ENCODE data around the gene AP1AR. TPM values are rescaled to one million over a fixed set of nuclear protein-coding genes. Genes with fewer than 3 reads are reported as not detected.

AP1AR gene
- total and polyA plus RNA-seq, 2 of the 8 experiments (the other 6 are each of a cell fraction or from before 2014, with no cell fraction given) = 5.3 to 27.7 TPM

GRCh38 chr4:112316360-112316759, 84.8 kb downstream of the AP1AR start:
- Histone ChIP-seq H3K79me1 (ENCODE audit: low read depth, low read length) (no peaks in the 10 kb centered on the region), H4K20me1 (replicated peaks in 1 of 2; ENCODE audit: control insufficient read depth in 1 of 2, insufficient read depth in 2 of 2, low read length in 2 of 2) (no peaks in the 10 kb centered on the region), H2AK5ac (ENCODE audit: low read depth, low read length) (no peak overlapping the region), H3K4me3 (ENCODE audit: extremely low read depth in 1 of 4, insufficient read depth in 2 of 4, low read depth in 3 of 4, low read length in 4 of 4) (no peak overlapping the region), H3K23me2 (ENCODE audit: low read depth, low read length) (no peaks in the 10 kb centered on the region), H3K79me2 (ENCODE audit: control insufficient read depth in 1 of 2, insufficient read depth in 2 of 2, low read length in 2 of 2) (no peaks in the 10 kb centered on the region), H3K23ac (ENCODE audit: insufficient read length) (no peak overlapping the region), H3K4me1 (replicated peaks in 1 of 4; ENCODE audit: control insufficient read depth in 3 of 4, insufficient read depth in 4 of 4, low read length in 3 of 4) (peaks cover 0 to 3% (median 1%) of the 10 kb centered on the region in 4 experiments; a peak in 2 of 7 replicates), H2BK5ac (ENCODE audit: low read depth, low read length) (no peak overlapping the region), H4K91ac (replicated peaks; ENCODE audit: insufficient read length, low read length) (no peak overlapping the region), H3K27ac (ENCODE audit: low read depth, low read length) (no peak overlapping the region), H3K27me3 (replicated peaks in 1 of 4; ENCODE audit: control insufficient read depth in 3 of 4, extremely low read depth in 1 of 4, insufficient read depth in 3 of 4, low read length in 3 of 4) (no peaks in the 10 kb centered on the region), H3K9me3 (ENCODE audit: insufficient read depth in 2 of 2, low read depth in 1 of 2, low read length in 1 of 2) (no peaks in the 10 kb centered on the region), H2AFZ (ENCODE audit: low read length) (no peak overlapping the region), H3K36me3 (ENCODE audit: control insufficient read depth in 2 of 4, insufficient read depth in 4 of 4, low read length in 3 of 4) (no peaks in the 10 kb centered on the region), H2BK12ac (ENCODE audit: low read depth, low read length) (no peak overlapping the region), H3K56ac (replicated peaks; ENCODE audit: insufficient read length, low read depth, low read length) (no peak overlapping the region), H3K9ac (replicated peaks in 1 of 4; ENCODE audit: extremely low read depth in 1 of 4, low read depth in 3 of 4, low read length in 3 of 4) (no peak overlapping the region), H3K18ac (ENCODE audit: extremely low read depth, low read length) (no peak overlapping the region), H3K14ac (ENCODE audit: insufficient read length) (no peak overlapping the region), H2BK20ac (ENCODE audit: low read length) (no peak overlapping the region), H4K5ac (ENCODE audit: insufficient read length, low read depth, low read length) (no peak overlapping the region), H3K4ac (replicated peaks; ENCODE audit: insufficient read length, low read depth, low read length) (no peak overlapping the region), H4K8ac (ENCODE audit: extremely low read depth, insufficient read depth, low read length) (no peak overlapping the region), H2BK15ac (ENCODE audit: low read length) (no peak overlapping the region), H3K4me2 (ENCODE audit: insufficient read depth in 1 of 2, low read depth in 2 of 2, low read length in 2 of 2) (no peak overlapping the region), H2BK120ac (replicated peaks; ENCODE audit: low read depth, low read length) (no peak overlapping the region)
- ChIA-PET CTCF (ENCODE audit: partially characterized antibody) (no interaction called here), POLR2A (ENCODE audit: partially characterized antibody) (no interaction called here)
- 87% methylated on average over 2 of the region's 2 CpGs; no CpG with 5 or more reads in 1 of the 2 experiments for WGBS, 2 experiments (ENCODE audit: extremely low coverage in 1 of 2, insufficient coverage in 1 of 2, insufficient read length in 1 of 2, insufficient replicate concordance in 2 of 2, low coverage in 1 of 2, low lambda C conversion rate in 2 of 2, missing lambda C conversion rate in 1 of 2)
- FAIRE-seq (no peak), DNase-seq (ENCODE audit: low read depth in 1 of 2, low spot score in 2 of 2) (no peak)
- TF ChIP-seq RFX5 (IDR thresholded peaks at IDR 0.05; ENCODE audit: borderline replicate concordance, low read depth, low read length) = no peak
- no peak for TF ChIP-seq EGR1 (IDR thresholded peaks at IDR 0.05; ENCODE audit: borderline replicate concordance, low read depth, low read length)
- no peak for TF ChIP-seq SP1 (IDR thresholded peaks at IDR 0.05; ENCODE audit: low read depth, low read length)
- TF ChIP-seq POLR2AphosphoS5 (IDR thresholded peaks at IDR 0.05; ENCODE audit: low read depth, low read length) = no peak
- TF ChIP-seq SIX5 (IDR thresholded peaks at IDR 0.05; ENCODE audit: low read depth, low read length) = no peak
- TF ChIP-seq TEAD4 (IDR thresholded peaks at IDR 0.05; ENCODE audit: low read depth, low read length) = no peak
- TF ChIP-seq CTCF (IDR thresholded peaks at IDR 0.05; ENCODE audit: control extremely low read depth in 1 of 3, insufficient read depth in 1 of 3, low read depth in 1 of 3, low read length in 3 of 3) = no peak
- no peak for TF ChIP-seq CBX5 (IDR thresholded peaks at IDR 0.05; ENCODE audit: low read depth, low read length)
- no peak for TF ChIP-seq CHD1 (IDR thresholded peaks at IDR 0.05; ENCODE audit: low read depth, low read length)
- no peak for TF ChIP-seq ATF2 (IDR thresholded peaks at IDR 0.05; ENCODE audit: low read length)
- TF ChIP-seq CHD2 (IDR thresholded peaks at IDR 0.05; ENCODE audit: low read length) = no peak
- TF ChIP-seq TCF12 (IDR thresholded peaks at IDR 0.05; ENCODE audit: low read depth, low read length) = no peak
